DMS153 treated with DMSO at 0.1 percent for 48 hours (cell line): ENCODE data around the gene NEURL3.
A peak's percentile ranks its signal among the peaks of the same experiment; 100 is the strongest.
"Not testable (repeated sequence)": the region's sequence is repeated elsewhere in the genome, so short reads cannot be mapped to it uniquely, and the experiment has no call there.

Experiments
- DNase-seq: peaks from one replicate; lab custom pipeline; 2025; ENCODE audit not compliant: unreplicated experiment; lab: John Stamatoyannopoulos, UW

The NEURL3 gene

GRCh38 chr2:96505231-96505889, at the start of gene NEURL3:
Gene NEURL3, minus strand, starts transcription at chr2:96505357. Its CDS starts 71 bp downstream, at chr2:96505286.
- DNase-seq = no peak

GRCh38 chr2:96554293-96555145, 49.4 kb upstream of the NEURL3 start:
- peak; percentile 19 for DNase-seq

- not testable (repeated sequence) for DNase-seq
Measured at GRCh38 chr2:96553957-96554292, 48.8 kb upstream of the NEURL3 start.

GRCh38 chr2:96553176-96553956, 48.2 kb upstream of the NEURL3 start:
- no peak for DNase-seq

GRCh38 chr2:96552315-96553175, 47.4 kb upstream of the NEURL3 start:
- DNase-seq = no peak

- DNase-seq = no peak
Measured at GRCh38 chr2:96551605-96552314, 46.6 kb upstream of the NEURL3 start.

GRCh38 chr2:96550787-96551604, 45.8 kb upstream of the NEURL3 start:
- DNase-seq = no peak

GRCh38 chr2:96549967-96550786, 45.0 kb upstream of the NEURL3 start:
- no peak for DNase-seq

- no peak for DNase-seq
Measured at GRCh38 chr2:96549466-96549785, 44.3 kb upstream of the NEURL3 start.

- DNase-seq = no peak
Measured at GRCh38 chr2:96548558-96549465, 43.7 kb upstream of the NEURL3 start.

GRCh38 chr2:96547731-96548171, 42.6 kb upstream of the NEURL3 start:
- no peak for DNase-seq

GRCh38 chr2:96547203-96547641, 42.1 kb upstream of the NEURL3 start:
- no peak for DNase-seq

- no peak for DNase-seq
Measured at GRCh38 chr2:96546797-96547196, 41.6 kb upstream of the NEURL3 start.

- DNase-seq = no peak
Measured at GRCh38 chr2:96546321-96546720, 41.2 kb upstream of the NEURL3 start.

GRCh38 chr2:96542357-96542977, 37.3 kb upstream of the NEURL3 start:
- no peak for DNase-seq

GRCh38 chr2:96541398-96542152, 36.4 kb upstream of the NEURL3 start:
- no peak for DNase-seq
